OCI-LY3 (cell line): ENCODE results near the gene ANKS1B.

ENCODE experiments used
- CTCF ChIP-seq: fragments of 200-600, 300-600 bp; sonication (generic); IDR thresholded peaks from 2 replicates; pipeline ENCODE4 v1.5.1; 2014; ENCODE audit warnings: antibody characterized with exemption, low read length, low read depth
- EZH2phosphoT487 ChIP-seq: fragments of 200-600 bp; shearing (Covaris generic); IDR thresholded peaks from 2 replicates; pipeline ENCODE4 v1.6.1; 2018; ENCODE audit warnings: antibody characterized with exemption, mixed run types, low read depth

DNA sequence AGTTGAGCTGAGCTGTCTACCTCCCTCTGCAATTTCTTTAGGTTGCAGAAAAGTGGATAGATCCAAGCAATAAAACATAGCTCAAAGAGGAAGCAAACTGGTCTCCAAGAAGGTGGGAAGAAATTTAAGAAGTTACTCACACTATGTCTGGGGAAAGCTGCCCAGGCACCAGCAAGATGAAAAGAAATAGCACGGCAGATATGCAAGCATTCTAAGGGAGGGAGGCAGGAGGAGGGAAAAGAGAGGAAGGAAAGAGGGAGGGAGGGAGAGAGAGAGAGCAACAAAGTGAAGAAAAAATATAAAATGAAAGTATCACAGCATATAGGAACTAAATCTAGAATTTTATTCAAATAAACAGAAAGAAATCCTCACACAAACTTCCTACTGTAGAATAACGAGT lies 1099.0 kb downstream of the ANKS1B start:
- TF ChIP-seq CTCF (no peak), EZH2phosphoT487 (no peak)
